K562 (cell line): Measurements from ENCODE around the gene BRD3OS. TPM values are rescaled to one million over a fixed set of nuclear protein-coding genes. Genes with fewer than 3 reads are reported as not detected.

Source experiments
- ATAC-seq: fragments of 200-7000 bp; cut with Tn5 transposase; 3 replicates; pipeline ENCODE4 v1.9.1; 2020; ENCODE audit warnings: moderate library complexity
- BruUV-seq: library from RNA; stranded (reverse); fragments of 400-500 nt; replicated peaks from 2 replicates; lab custom pipeline; 2021; lab: Mats Ljungman, UMichigan
- CTCF ChIA-PET: fragments of 300-600 bp; formaldehyde crosslinking; extraction: SDS; loops from one replicate; lab custom pipeline; 2021; ENCODE audit warnings: low intra/inter-chr PET ratio; lab: Yijun Ruan, JAX
- POLR2A ChIA-PET: fragments of 300-600, 350-650 bp; sonication (Branson Sonifier 250); formaldehyde crosslinking; extraction: SDS; loops from one replicate; lab custom pipeline; 2021; ENCODE audit warnings: antibody characterized with exemption, inconsistent platforms; lab: Yijun Ruan, JAX
- DNase-seq, 4 experiments: peaks; one replicate each; pipeline versions ENCODE4 v3.0.0 to v3.0.0-alpha.2; 2011 to 2018; ENCODE audit warnings: low spot score in 3 of 4, mixed read lengths in 3 of 4; ENCODE audit errors: extremely low read depth in 1 of 4
- FAIRE-seq: peaks from 2 replicates; lab custom pipeline; 2011; peaks lifted over from hg19 to GRCh38; lab: Jason Lieb, UNC
- H2AFZ ChIP-seq: 2 replicates; pipeline ENCODE4 v1.6.0; 2011; ENCODE audit warnings: low read depth, low read length, control low read depth, inconsistent platforms
- H3K27ac ChIP-seq: fragments of 200-600 bp; 3 replicates; pipeline ENCODE4 v1.8.0; 2011; ENCODE audit warnings: low read depth, mild to moderate bottlenecking, control low read depth, inconsistent platforms, low read length, moderate library complexity, mixed read lengths; ENCODE audit errors: extremely low read depth
- H3K27me3 ChIP-seq, 2 experiments: fragments of 300-600 bp in 1 of 2; 2 replicates in 1 of 2; 3 replicates in 1 of 2; pipeline versions ENCODE4 v1.6.0 to v1.8.0; 2011; ENCODE audit warnings: inconsistent platforms in 2 of 2, low read length in 2 of 2, mild to moderate bottlenecking in 1 of 2, mixed read lengths in 1 of 2, moderate library complexity in 1 of 2; ENCODE audit not compliant: control insufficient read depth in 2 of 2, insufficient read depth in 2 of 2
- H3K36me3 ChIP-seq: fragments of 300-600 bp; 3 replicates; pipeline ENCODE4 v1.8.0; 2011; ENCODE audit warnings: mild to moderate bottlenecking, low read length, inconsistent platforms; ENCODE audit not compliant: control insufficient read depth, insufficient read depth
- H3K4me1 ChIP-seq, 2 experiments: fragments of 200-600 bp in 1 of 2; replicated peaks in 1 of 2; 2 replicates in 1 of 2; 3 replicates in 1 of 2; pipeline versions ENCODE4 v1.5.1 to v1.8.0; 2011; ENCODE audit warnings: inconsistent platforms in 2 of 2, low read length in 2 of 2, mild to moderate bottlenecking in 1 of 2, mixed read lengths in 1 of 2, moderate library complexity in 1 of 2; ENCODE audit not compliant: control insufficient read depth in 2 of 2, insufficient read depth in 2 of 2
- H3K4me2 ChIP-seq: 2 replicates; pipeline ENCODE4 v1.6.1; 2011; ENCODE audit warnings: low read length, control low read depth, inconsistent platforms, mixed read lengths; ENCODE audit not compliant: insufficient read depth
- H3K4me3 ChIP-seq: fragments of 200-600 bp; sonication (generic), shearing (Covaris generic); 2 replicates; pipeline ENCODE4 v1.5.1; 2016; ENCODE audit warnings: control low read depth, inconsistent platforms
- H3K79me2 ChIP-seq: fragments of 200-600 bp; 3 replicates; pipeline ENCODE4 v1.8.0; 2011; ENCODE audit warnings: low read length, inconsistent platforms; ENCODE audit not compliant: control insufficient read depth, insufficient read depth
- H3K9ac ChIP-seq, 2 experiments: 2 replicates each; pipeline versions ENCODE4 v1.6.0 to v1.6.1; 2011; ENCODE audit warnings: low read depth in 2 of 2, low read length in 2 of 2, control low read depth in 1 of 2, inconsistent platforms in 1 of 2, mild to moderate bottlenecking in 1 of 2, mixed read lengths in 1 of 2; ENCODE audit not compliant: insufficient read depth in 1 of 2
- H3K9me1 ChIP-seq: one replicate; pipeline ENCODE4 v1.6.0; 2011; ENCODE audit warnings: inconsistent platforms, mild to moderate bottlenecking, low read length, moderate library complexity; ENCODE audit not compliant: control insufficient read depth, insufficient read depth
- H3K9me3 ChIP-seq: replicated peaks from 2 replicates; pipeline ENCODE4 v1.5.1; 2011; ENCODE audit warnings: low read depth, low read length, inconsistent platforms; ENCODE audit not compliant: control insufficient read depth, insufficient read depth
- H4K20me1 ChIP-seq: replicated peaks from 2 replicates; pipeline ENCODE4 v1.6.1; 2011; ENCODE audit warnings: low read length, inconsistent platforms, mixed read lengths; ENCODE audit not compliant: control insufficient read depth, insufficient read depth
- JUN ChIP-seq, 2 experiments: sonication (generic) in 1 of 2; formaldehyde crosslinking in 1 of 2; IDR thresholded peaks; 2 replicates each; pipeline versions ENCODE4 v1.6.1 to v1.8.0; 2012 to 2022; ENCODE audit warnings: borderline replicate concordance in 2 of 2, mild to moderate bottlenecking in 2 of 2, improper control_type of control experiment in 1 of 2, low read depth in 1 of 2, low read length in 1 of 2, missing genetic modification reagents in 1 of 2
- LCOR ChIP-seq: sonication (generic); formaldehyde crosslinking; IDR thresholded peaks from 2 replicates; pipeline ENCODE4 v1.8.0; 2022; ENCODE audit warnings: mild to moderate bottlenecking, missing genetic modification reagents
- NCOA4 ChIP-seq: fragments of 450-650 bp; IDR thresholded peaks from 2 replicates; pipeline ENCODE4 v1.6.1; 2018; ENCODE audit warnings: mild to moderate bottlenecking; ENCODE audit not compliant: partially characterized antibody
- PML ChIP-seq: IDR thresholded peaks from 2 replicates; pipeline ENCODE4 v1.6.1; 2012; ENCODE audit warnings: low read length, inconsistent platforms
- PRDM10 ChIP-seq: fragments of 450-650 bp; IDR thresholded peaks from 2 replicates; pipeline ENCODE4 v1.6.1; 2018; ENCODE audit not compliant: partially characterized antibody
- RAD51 ChIP-seq: fragments of 450-650 bp; IDR thresholded peaks from 2 replicates; pipeline ENCODE4 v1.7.1; 2016; ENCODE audit warnings: low read depth, mild to moderate bottlenecking, borderline replicate concordance
- RBM14 ChIP-seq: fragments of 200-400 bp; formaldehyde crosslinking; IDR thresholded peaks from 2 replicates; pipeline ENCODE4 v1.6.1; 2018; ENCODE audit warnings: low read depth, mild to moderate bottlenecking, low read length, moderate library complexity, borderline replicate concordance; ENCODE audit not compliant: insufficient read depth
- SLC30A9 ChIP-seq: fragments of 250-450 bp; sonication (Bioruptor Pico); IDR thresholded peaks from 2 replicates; pipeline ENCODE4 v1.8.0; 2022; ENCODE audit warnings: mild to moderate bottlenecking, moderate library complexity
- SMAD1 ChIP-seq: fragments of 150-350 bp; IDR thresholded peaks from 2 replicates; pipeline ENCODE4 v1.6.1; 2014; ENCODE audit warnings: low read length, low read depth; ENCODE audit not compliant: partially characterized antibody
- TBL1XR1 ChIP-seq, 2 experiments: IDR thresholded peaks; 2 replicates each; pipeline ENCODE4 v1.6.1; 2012; ENCODE audit warnings: improper control_type of control experiment in 2 of 2, low read length in 2 of 2, mild to moderate bottlenecking in 1 of 2
- TCF15 ChIP-seq: fragments of 250-450 bp; sonication (Bioruptor Pico); IDR thresholded peaks from 2 replicates; pipeline ENCODE4 v1.8.0; 2022; ENCODE audit warnings: moderate library complexity, mild to moderate bottlenecking, inconsistent platforms
- TSC22D4 ChIP-seq: fragments of 450-650 bp; IDR thresholded peaks from 2 replicates; pipeline ENCODE4 v1.6.1; 2016; ENCODE audit warnings: missing genetic modification characterization, missing biosample characterization, control low read depth
- ZNF655 ChIP-seq: fragments of 250-450 bp; sonication (Bioruptor Pico); IDR thresholded peaks from 2 replicates; pipeline ENCODE4 v1.5.0; 2021
- WGBS: fragments of 100-300 bp; shearing (Covaris generic); methylation state at CpG from one replicate; pipeline ENCODE4 v1.1.6; 2016; ENCODE audit warnings: low coverage, mixed read lengths; ENCODE audit not compliant: insufficient coverage; ENCODE audit errors: missing lambda C conversion rate; 5-methylcytosine and 5-hydroxymethylcytosine counted together
- in situ Hi-C: fragments of 300-500 bp; cut with MboI; formaldehyde crosslinking; loops from 4 replicates; pipeline ENCODE4 v1.15.0; 2018; ENCODE audit warnings: inconsistent platforms, mixed read lengths
- intact Hi-C: fragments of 100-400 bp; cut with micrococcal nuclease; formaldehyde crosslinking; loops from 2 replicates; pipeline ENCODE4 v1.14.2; 2022
- polyA plus RNA-seq, 8 experiments: library from polyadenylated mRNA; depleted of rRNA in 4 of 8; stranded (reverse) in 5 of 8; unstranded in 3 of 8; fragments of >200 nt; fragmentation: Nextera tagmentation in 2 of 8; fragmentation: Illumina TruSeq in 1 of 8; extraction: Ambion mirVana in 2 of 8; extraction: Trizol in 1 of 8; gene quantifications; 2 replicates each; pipeline versions ENCODE4 v1.2.1 to v1.2.3, GENCODE V29; 2011 to 2014; ENCODE audit warnings: inconsistent platforms in 1 of 8, missing spikeins in 1 of 8
- total RNA-seq, 7 experiments: library from RNA; depleted of rRNA in 6 of 7; stranded (reverse); fragments of >200 nt in 6 of 7; fragmentation: Illumina TruSeq in 2 of 7; extraction: Trizol in 2 of 7; gene quantifications; 2 replicates each; pipeline versions ENCODE4 v1.2.1 to v1.2.3, GENCODE V29; 2011 to 2021; ENCODE audit warnings: low replicate concordance in 1 of 7

The BRD3OS gene
- total and polyA plus RNA-seq, 9 of the 15 experiments (the other 6 are each of a cell fraction or from before 2014, with no cell fraction given): 1.1 to 8.7 (median 5.9) TPM

- ChIA-PET CTCF (no interaction called here), POLR2A (no interaction called here)
- Histone ChIP-seq H3K9me3 (no peaks in the 10 kb centered on the region), H3K36me3 (peaks cover 32% of the 10 kb centered on the region; the same call in 1 of the 3 replicates), H3K27me3 (no peaks in the 10 kb centered on the region), H3K9ac (no peak overlapping the region; a peak in 1 of 4 replicates), H2AFZ (no peak overlapping the region), H3K27ac (no peak overlapping the region), H3K79me2 (no peaks in the 10 kb centered on the region), H3K4me1 (peaks cover 0 to 16% of the 10 kb centered on the region in 2 experiments; a peak in 2 of 5 replicates), H4K20me1 (no peaks in the 10 kb centered on the region), H3K4me3 (no peak overlapping the region), H3K4me2 (no peak overlapping the region), H3K9me1 (no peaks in the 10 kb centered on the region)
- no TSS peak for BruUV-seq
- ATAC-seq (no peak), FAIRE-seq (no peak), DNase-seq (no peak)
- intact Hi-C loops: no loop called here
- no peak for TF ChIP-seq NCOA4
- no peak for TF ChIP-seq SLC30A9 (CRISPR knock-in tag)
- TF ChIP-seq TBL1XR1 (IDR thresholded peaks at IDR 0.05; ENCODE audit: low read length in 2 of 2): no peak
- no peak for TF ChIP-seq TCF15 (CRISPR knock-in tag)
- no peak for TF ChIP-seq PML
- no peak for TF ChIP-seq RBM14
- no peak for TF ChIP-seq JUN (IDR thresholded peaks at IDR 0.05; ENCODE audit: borderline replicate concordance, low read depth, low read length)
- no peak for TF ChIP-seq JUN (CRISPR knock-in tag; IDR thresholded peaks at IDR 0.05; ENCODE audit: borderline replicate concordance)
- no peak for TF ChIP-seq SMAD1
- TF ChIP-seq ZNF655 (CRISPR knock-in tag): no peak
- TF ChIP-seq PRDM10: no peak
- TF ChIP-seq LCOR: no peak
- no peak for TF ChIP-seq RAD51
- no peak for TF ChIP-seq TSC22D4
- 90% methylated on average over 9 of the region's 17 CpGs for WGBS
- in situ Hi-C loops: no loop called here
Observed at GRCh38 chr9:134040176-134040565, 14.9 kb downstream of the BRD3OS start.
